GM12873 (cell line): ENCODE data around the gene RFNG.
A peak's percentile ranks its signal among the peaks of the same experiment; 100 is the strongest.

ENCODE experiments used
- CTCF ChIP-seq: IDR thresholded peaks from 2 replicates; pipeline ENCODE4 v1.5.1; 2012; ENCODE audit warnings: low read depth, mild to moderate bottlenecking, moderate library complexity, low read length, control low read depth; ENCODE audit not compliant: insufficient read depth; ENCODE audit errors: missing control alignments

RFNG gene

GRCh38 chr17:82051776-82052637 is at the start of gene RFNG, which contains the start of gene GPS1:
Gene RFNG, minus strand, starts transcription at chr17:82051811. Its CDS starts 45 bp downstream, at chr17:82051766.
Gene GPS1, plus strand, starts transcription at chr17:82051898. Its CDS starts 34 bp downstream, at chr17:82051932.
- no peak for TF ChIP-seq CTCF

GRCh38 chr17:82101301-82101715 is 49.7 kb upstream of the RFNG start:
- no peak for TF ChIP-seq CTCF

- TF ChIP-seq CTCF = no peak
Measured at GRCh38 chr17:82100502-82101298, 49.1 kb upstream of the RFNG start.

GRCh38 chr17:82098939-82099763 is 47.5 kb upstream of the RFNG start:
- TF ChIP-seq CTCF = no peak

- peak; percentile 40 for TF ChIP-seq CTCF
Measured at GRCh38 chr17:82098169-82098938, 46.7 kb upstream of the RFNG start, which contains the start of gene FASN. Gene FASN, minus strand, starts transcription at chr17:82098236. Its CDS starts 1,791 bp downstream, at chr17:82096445.

GRCh38 chr17:82097919-82098168 is 46.2 kb upstream of the RFNG start:
- no peak for TF ChIP-seq CTCF
